IPS-18c (cell line): ENCODE measurements around the gene KCNMB2.

Experiments used
- H3K4me3 ChIP-seq: 2 replicates; pipeline ENCODE4 v1.7.0; 2013; ENCODE audit warnings: low read depth, mild to moderate bottlenecking, low read length, moderate library complexity; ENCODE audit not compliant: insufficient read depth
- H3K9me3 ChIP-seq: one replicate; pipeline ENCODE4 v1.6.1; 2013; ENCODE audit warnings: mild to moderate bottlenecking, low read length, moderate library complexity; ENCODE audit not compliant: control insufficient read depth, insufficient read depth

Gene KCNMB2

GRCh38 chr3:178787960-178788359 lies 251.7 kb downstream of the KCNMB2 start:
- no peaks in the 10 kb centered on the region for H3K9me3 ChIP-seq
- no peak overlapping the region for H3K4me3 ChIP-seq

- Histone ChIP-seq H3K9me3 (no peaks in the 10 kb centered on the region), H3K4me3 (no peak overlapping the region)
These were observed 258.5 kb downstream of the KCNMB2 start for GRCh38 chr3:178794711-178795110.

DNA sequence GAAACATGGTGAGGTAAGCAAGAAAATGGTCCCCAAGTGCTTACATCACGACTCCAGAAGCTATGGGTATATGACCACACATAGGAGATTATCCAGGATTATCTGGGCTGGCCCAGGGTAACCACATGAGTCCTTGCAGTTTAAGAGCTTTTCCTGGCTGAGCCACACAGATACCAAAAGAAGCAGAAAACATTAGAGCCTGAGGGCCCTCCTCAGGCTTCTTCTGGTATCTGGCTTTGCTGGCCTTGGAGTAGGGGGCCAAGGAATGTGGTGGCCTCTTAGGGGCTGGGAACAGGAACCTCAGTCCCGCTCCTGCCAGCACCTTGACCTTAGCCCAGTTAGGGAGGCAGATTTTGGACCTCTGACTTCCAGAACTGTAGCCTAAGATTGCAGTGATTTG lies 259.1 kb downstream of the KCNMB2 start:
- no peak overlapping the region for H3K4me3 ChIP-seq
- H3K9me3 ChIP-seq: no peaks in the 10 kb centered on the region

GRCh38 chr3:178802259-178802658 lies 266.0 kb downstream of the KCNMB2 start:
- H3K9me3 ChIP-seq: no peaks in the 10 kb centered on the region
- no peak overlapping the region for H3K4me3 ChIP-seq

DNA sequence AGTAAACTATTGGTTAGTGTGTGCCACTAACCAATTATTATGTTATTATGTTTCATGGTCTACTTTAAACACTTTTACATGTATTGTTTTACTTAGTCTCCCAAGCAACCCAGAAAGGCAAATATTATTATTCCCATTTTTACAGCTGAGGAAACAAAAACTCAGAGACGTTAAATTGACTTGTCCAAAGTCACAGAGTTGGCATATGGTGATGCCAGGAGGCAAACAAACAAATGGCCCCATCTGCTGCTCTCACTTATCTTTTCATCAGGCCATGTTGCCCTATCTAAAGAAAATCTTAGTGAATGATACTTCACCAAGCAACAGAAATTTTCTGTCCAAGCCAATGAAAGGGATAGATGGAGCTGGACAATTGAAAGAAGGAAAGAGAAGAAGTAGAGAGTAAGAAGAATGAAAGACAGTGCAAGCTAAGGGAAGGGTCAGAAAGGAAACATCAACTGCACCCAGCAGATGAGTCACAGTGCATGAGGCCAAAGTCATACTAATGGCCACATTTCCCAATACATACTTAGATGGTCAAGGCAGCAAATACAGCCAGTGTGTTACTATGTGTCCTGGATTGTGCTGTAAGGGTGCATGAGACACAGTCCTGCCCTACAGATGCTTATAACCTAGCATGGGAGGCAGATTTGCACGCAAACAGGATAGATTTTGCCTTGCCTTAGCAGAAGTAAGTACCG lies 266.9 kb downstream of the KCNMB2 start:
- Histone ChIP-seq H3K4me3 (no peak overlapping the region), H3K9me3 (no peaks in the 10 kb centered on the region)

DNA sequence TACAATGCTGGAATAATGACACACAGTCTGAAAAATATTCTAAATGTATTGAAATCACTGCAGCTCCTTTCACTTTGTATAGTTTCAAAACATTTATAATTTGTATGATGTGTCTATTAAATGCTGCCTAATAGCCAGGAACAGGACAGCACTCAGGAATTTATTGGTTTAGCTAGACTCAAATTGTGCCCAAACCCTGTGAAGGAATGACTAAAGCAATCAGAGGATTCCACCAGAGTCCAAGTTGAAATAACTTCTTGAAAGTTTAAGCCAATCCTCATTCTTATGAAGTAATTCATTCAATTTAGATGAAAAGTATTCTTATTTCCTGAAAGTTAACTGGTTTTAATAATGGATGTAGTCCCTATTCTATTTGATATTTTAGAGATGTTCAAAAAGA lies 268.4 kb downstream of the KCNMB2 start:
- Histone ChIP-seq H3K9me3 (no peaks in the 10 kb centered on the region), H3K4me3 (no peak overlapping the region)

DNA sequence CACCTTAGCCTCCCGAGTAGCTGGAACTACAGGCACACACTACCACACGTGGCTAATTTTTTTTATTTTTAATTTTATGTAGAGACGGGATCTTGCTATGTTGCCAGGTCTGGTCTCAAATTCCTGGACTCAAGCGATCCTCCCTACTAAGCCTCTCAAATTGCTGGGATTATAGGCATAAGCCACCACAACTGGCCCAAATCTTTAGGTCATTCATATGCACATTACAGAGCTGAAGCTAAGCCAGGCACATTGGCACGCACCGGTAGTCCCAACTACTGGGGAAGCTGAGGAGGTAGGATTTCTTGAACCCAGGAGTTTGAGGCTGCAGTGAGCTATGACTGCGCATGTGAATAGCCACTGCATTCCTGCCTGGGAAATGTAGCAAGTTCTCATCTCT lies 269.5 kb downstream of the KCNMB2 start:
- H3K9me3 ChIP-seq: no peaks in the 10 kb centered on the region
- H3K4me3 ChIP-seq: no peak overlapping the region

DNA sequence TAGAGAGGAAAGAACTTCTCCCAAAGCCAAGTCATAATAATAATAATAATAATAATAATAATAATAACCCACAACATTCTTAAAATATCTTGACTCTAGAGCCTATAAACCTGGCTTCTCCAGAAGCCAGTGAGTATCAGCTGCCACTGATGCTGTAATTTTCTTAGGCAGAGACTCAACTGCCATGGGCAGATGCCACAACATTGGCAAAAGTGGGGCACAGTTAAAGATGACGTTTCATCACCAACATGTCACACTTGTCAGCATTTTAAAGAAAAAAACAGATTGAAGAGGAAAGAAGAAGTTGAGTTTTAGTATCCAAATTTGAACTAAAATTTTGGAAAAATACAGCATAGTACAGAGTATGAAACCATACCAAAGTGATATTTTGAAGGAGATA lies 270.4 kb downstream of the KCNMB2 start:
- H3K4me3 ChIP-seq: no peak overlapping the region
- H3K9me3 ChIP-seq: no peaks in the 10 kb centered on the region

- Histone ChIP-seq H3K9me3 (no peaks in the 10 kb centered on the region), H3K4me3 (no peak overlapping the region)
These were observed 271.5 kb downstream of the KCNMB2 start for GRCh38 chr3:178807694-178808093.

GRCh38 chr3:178808748-178809147 lies 272.5 kb downstream of the KCNMB2 start:
- Histone ChIP-seq H3K9me3 (no peaks in the 10 kb centered on the region), H3K4me3 (no peak overlapping the region)

GRCh38 chr3:178810181-178810580 lies 273.9 kb downstream of the KCNMB2 start:
- H3K9me3 ChIP-seq: no peaks in the 10 kb centered on the region
- no peak overlapping the region for H3K4me3 ChIP-seq

DNA sequence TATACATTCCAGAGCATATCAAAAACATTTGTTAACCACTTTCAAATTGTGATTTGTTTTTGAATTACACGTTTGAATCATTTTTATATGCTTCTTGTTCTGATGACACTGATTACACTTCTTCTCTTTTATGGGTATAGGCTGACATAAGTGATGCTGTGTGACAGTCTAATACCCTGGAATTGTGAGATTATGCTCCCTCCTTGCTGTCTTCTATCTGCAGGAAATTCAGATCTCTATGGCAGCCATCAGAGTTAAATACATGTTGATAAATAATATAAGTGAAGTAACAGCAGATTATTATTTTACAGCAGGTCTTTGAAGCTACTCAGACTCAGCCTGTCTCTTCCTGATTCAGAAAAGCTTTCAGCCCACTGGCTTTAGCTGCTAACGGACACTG lies 286.5 kb downstream of the KCNMB2 start:
- no peaks in the 10 kb centered on the region for H3K9me3 ChIP-seq

DNA sequence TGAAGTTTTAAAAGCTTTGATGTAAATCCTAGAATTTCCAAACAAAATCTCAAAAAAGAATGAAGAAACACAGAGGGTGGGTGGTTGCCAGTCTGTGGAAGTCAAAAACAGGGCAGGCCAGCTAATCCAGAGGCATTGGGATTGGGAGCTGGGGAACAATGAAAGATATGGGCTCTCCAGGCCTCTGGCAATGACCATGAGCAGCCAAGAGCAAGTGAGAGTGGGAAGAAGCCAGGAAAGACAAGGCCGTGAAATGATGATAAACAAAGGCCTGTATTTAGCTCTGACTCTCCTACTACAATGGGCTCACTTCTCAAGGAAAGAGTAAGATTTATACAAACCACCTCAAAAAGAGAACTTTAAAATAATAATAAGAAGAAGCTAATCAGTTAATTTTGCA lies 286.9 kb downstream of the KCNMB2 start:
- no peak overlapping the region for H3K4me3 ChIP-seq

More for the DNA sequence above, 286.5 kb downstream of the KCNMB2 start:
- H3K4me3 ChIP-seq: no peak overlapping the region

GRCh38 chr3:178823591-178824246 lies 287.5 kb downstream of the KCNMB2 start:
- H3K4me3 ChIP-seq: no peak overlapping the region
- H3K9me3 ChIP-seq: no peaks in the 10 kb centered on the region

More for the DNA sequence above, 286.9 kb downstream of the KCNMB2 start:
- no peaks in the 10 kb centered on the region for H3K9me3 ChIP-seq

DNA sequence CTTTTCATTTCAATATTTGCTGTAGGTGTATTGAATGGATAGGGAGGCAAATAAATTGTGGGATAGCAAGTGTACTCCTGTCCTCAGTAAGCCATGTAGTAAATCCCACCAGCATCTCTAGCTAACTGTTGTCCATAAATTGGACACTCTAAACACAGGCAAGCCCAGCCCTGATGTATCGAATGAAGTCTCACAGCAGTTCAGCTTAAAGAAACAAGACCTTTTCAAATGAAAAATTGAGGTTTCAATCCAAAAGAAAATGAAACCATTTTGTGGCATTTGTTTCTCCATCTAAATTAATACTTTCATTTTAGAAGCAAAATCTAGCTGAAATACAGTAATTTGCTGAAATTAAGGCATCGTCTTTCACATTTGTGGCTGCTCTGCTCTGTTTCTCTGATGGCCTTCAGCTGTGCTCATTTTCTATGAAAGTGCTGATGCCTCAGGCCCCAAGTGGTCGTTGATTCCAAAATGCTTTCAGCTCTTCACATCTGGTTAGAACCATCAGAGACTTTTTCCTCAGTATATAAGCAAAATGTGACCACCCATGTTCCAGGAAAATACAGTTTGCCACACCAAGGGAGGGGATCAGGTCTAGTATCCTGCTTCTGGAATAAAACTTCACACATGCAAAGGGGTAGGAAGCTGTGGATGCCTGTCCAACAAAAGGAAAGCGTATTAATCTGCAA lies 290.3 kb downstream of the KCNMB2 start:
- Histone ChIP-seq H3K9me3 (no peaks in the 10 kb centered on the region), H3K4me3 (no peak overlapping the region)

DNA sequence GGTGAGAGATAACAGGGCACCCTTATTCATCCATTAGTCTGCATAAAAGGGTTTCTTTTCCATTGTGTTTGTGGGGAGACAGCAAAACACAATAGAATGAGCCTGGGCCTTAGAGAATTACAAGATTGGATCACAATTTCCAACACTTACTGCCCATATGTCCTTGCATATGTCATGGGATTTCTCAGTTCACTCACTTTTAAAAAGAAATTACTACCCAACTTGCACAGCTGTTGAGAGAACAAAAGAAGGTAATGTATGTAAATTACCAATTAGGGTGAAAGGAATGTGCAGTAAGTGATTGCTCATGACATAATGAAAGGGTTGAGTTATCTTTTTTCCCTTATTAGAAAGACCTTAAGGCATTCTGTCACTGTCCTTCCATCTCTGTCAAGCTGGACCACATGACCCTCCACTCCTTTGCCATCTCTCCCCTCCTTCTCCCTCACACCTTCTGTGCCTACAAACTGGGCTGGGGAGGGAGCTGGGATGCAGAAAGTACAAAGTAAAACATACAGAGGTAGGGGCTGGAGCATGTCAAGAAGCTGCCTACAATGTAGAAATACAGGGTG lies 291.1 kb downstream of the KCNMB2 start:
- Histone ChIP-seq H3K9me3 (no peaks in the 10 kb centered on the region), H3K4me3 (no peak overlapping the region)

- Histone ChIP-seq H3K9me3 (no peaks in the 10 kb centered on the region), H3K4me3 (no peak overlapping the region)
These were observed 297.5 kb downstream of the KCNMB2 start for GRCh38 chr3:178833695-178834094.

- no peak overlapping the region for H3K4me3 ChIP-seq
- H3K9me3 ChIP-seq: no peaks in the 10 kb centered on the region
These were observed 298.8 kb downstream of the KCNMB2 start for GRCh38 chr3:178835033-178835432.
